Measurements from ENCODE around the gene EIF1. TPM values are rescaled to one million over a fixed set of nuclear protein-coding genes. Genes with fewer than 3 reads are reported as not detected.

EIF1 gene
- total RNA-seq, 1 experiment from 2014 or later: 1,082 TPM

DNA sequence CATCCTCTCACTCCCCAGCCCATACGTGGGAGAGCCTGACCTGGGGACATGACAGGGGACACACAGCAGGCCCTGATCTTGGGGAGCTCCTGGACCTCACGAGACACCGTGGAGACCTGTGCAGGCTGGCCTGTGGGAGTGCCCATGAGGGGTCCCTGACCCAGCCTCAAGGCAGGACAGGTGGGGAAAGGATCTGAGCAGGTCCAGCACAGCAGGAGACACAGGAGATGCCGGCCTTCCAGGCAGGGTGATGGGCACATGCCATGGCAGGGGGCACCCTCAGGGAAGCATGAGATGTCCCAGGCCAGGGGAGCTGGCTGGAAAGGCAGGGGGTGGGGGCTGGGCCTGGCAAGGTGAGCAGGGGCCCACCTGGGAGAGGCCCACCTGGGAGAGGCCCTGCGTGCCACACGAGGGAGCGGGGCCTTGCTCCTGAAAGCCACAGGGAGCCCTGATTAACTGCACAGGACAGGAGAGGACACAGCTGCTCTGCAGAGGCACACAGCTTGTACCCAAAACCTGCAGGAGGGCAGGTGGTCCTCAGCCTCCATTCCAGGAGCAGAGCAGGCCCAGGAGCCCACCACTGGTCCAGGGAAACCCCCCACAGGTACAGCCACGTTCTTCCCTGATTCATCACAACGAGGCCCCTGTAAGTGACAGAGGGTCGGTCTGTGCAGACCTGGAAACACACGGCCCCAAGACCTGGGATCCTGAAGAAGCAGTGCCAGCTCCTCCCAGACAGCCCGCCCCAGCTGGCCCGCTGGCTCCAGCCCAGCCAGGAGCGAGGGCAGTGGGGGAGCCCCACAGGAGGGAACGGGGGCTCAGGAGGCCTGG lies 37.7 kb upstream of the EIF1 start:
- peak overlapping the region; percentile 82 for H3K4me2 ChIP-seq (ENCODE audit: low read length)
- BruUV-seq (replicated peaks): no TSS peak
- H3K79me2 ChIP-seq (ENCODE audit: insufficient read depth, low read length): no peaks in the 10 kb centered on the region
- H4K20me1 ChIP-seq (ENCODE audit: insufficient read depth): no peaks in the 10 kb centered on the region
- H3K9me2 ChIP-seq (ENCODE audit: insufficient read depth): no peaks in the 10 kb centered on the region
- H3K27me3 ChIP-seq (ENCODE audit: insufficient read depth, low read length): no peaks in the 10 kb centered on the region
- H3K4me3 ChIP-seq (replicated peaks in 1 of 2; ENCODE audit: low read depth in 1 of 2, low read length in 2 of 2): no peak overlapping the region
- H2AFZ ChIP-seq (ENCODE audit: low read depth, low read length, poor library complexity, severe bottlenecking): no peak overlapping the region
- DNase-seq (ENCODE audit: low read depth, low spot score): no peak
- intact Hi-C loops (cut with micrococcal nuclease): no loop called here
- POLR2A ChIA-PET: no interaction called here
- CTCF ChIA-PET: interaction anchor here (7.8 to 11.1 kb wide), 2 partner anchors 13 to 101 kb away, joined by 142 to 217 read pairs; no protein-coding TSS in a partner anchor
- peak overlapping the region; percentile 67 for H3K9ac ChIP-seq (ENCODE audit: low read length)
- no peak for ATAC-seq
- H3K27ac ChIP-seq (ENCODE audit: low read depth, low read length): peak overlapping the region; percentile 61
- TF ChIP-seq POLR2A (IDR thresholded peaks at IDR 0.05; ENCODE audit: borderline replicate concordance, extremely low read depth, insufficient read depth, insufficient read length) (no peak), SRF (IDR thresholded peaks at IDR 0.05; ENCODE audit: low read depth) (no peak), CBX3 (IDR thresholded peaks at IDR 0.05; ENCODE audit: low read depth) (no peak), ZNF274 (IDR thresholded peaks at IDR 0.05; ENCODE audit: low read depth, low read length) (no peak), CEBPB (IDR thresholded peaks at IDR 0.05; ENCODE audit: low read depth) (no peak), TCF7L2 (IDR thresholded peaks at IDR 0.05; ENCODE audit: borderline replicate concordance, extremely low read depth, insufficient read depth, insufficient read length) (no peak)
- TF ChIP-seq, protein P1, sequence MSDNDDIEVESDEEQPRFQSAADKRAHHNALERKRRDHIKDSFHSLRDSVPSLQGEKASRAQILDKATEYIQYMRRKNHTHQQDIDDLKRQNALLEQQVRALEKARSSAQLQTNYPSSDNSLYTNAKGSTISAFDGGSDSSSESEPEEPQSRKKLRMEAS (IDR thresholded peaks at IDR 0.05): no peak; the same call in 1 of the 2 replicates
- H3K4me1 ChIP-seq (ENCODE audit: control insufficient read depth in 1 of 2, insufficient read depth in 2 of 2, low read length in 2 of 2): peaks cover 53 to 94% of the 10 kb centered on the region in 2 experiments
- RAD21 ChIA-PET (ENCODE audit: low non-redundant PET in 1 of 2, low total read pairs in 2 of 2, uncharacterized antibody in 2 of 2, unreplicated experiment in 2 of 2): interaction anchor here (0.7 to 1.5 kb wide), 4 partner anchors 10 to 978 kb away, joined by 3 to 5 read pairs (median 4); no protein-coding TSS in a partner anchor
- H3K36me3 ChIP-seq (ENCODE audit: control insufficient read depth in 1 of 2, insufficient read depth in 2 of 2, low read length in 2 of 2): no peaks in the 10 kb centered on the region
- no peaks in the 10 kb centered on the region for H3K9me3 ChIP-seq (ENCODE audit: control insufficient read depth in 1 of 2, insufficient read depth in 1 of 2, low read depth in 1 of 2, low read length in 2 of 2)

All from HCT116 (cell line).